Activated CD4-positive, alpha-beta T cell treated with anti-CD3 and anti-CD28 coated beads for 24 hours (primary cell): ENCODE measurements around the gene EIF4A3.
"Not testable (repeated sequence)": the region's sequence is repeated elsewhere in the genome, so short reads cannot be mapped to it uniquely, and the experiment has no call there.

Source experiments
- DNase-seq, 2 donors: peaks; one replicate each; pipeline ENCODE4 v3.0.0-alpha.2; 2020; ENCODE audit warnings: low read depth in 2 of 2

The EIF4A3 gene

DNA sequence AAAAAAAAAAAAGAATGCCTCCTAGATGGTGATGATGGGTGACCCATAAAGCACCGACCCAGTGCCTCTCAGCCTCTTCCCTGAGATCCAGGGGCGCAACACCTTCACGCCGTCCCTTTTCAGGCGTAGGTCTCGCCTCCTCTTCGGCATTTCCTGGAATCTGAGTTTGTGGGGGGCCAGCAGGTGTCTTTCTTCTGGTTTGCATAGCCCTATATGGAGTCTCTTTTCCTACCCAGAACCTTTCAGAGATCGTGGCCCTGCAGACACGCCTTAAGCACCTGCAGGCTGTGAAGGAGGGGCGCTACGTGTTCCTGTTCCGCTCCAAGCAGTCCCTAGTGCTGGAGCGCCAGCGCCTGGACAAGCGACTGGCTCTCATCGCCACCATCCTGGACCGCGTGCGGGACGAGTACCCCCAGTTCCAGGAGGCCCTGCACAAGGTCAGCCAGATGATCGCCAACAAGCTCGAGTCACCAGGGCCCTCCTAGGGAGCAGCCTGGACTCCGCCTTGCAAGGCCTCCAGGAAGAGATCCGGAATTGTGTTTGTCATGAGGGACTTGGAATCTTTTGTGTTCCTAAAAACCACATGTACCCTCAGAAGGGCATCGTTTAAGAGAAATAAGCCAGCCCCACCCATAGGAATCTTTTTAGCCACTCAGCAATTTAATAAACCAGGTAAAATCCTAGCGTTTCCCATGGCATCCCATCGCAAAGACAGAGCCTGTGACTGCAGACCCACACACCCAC lies 47.5 kb downstream of the EIF4A3 start:
- DNase-seq: no peak

- DNase-seq: no peak
These were observed 48.9 kb downstream of the EIF4A3 start for GRCh38 chr17:80097844-80098691.

DNA sequence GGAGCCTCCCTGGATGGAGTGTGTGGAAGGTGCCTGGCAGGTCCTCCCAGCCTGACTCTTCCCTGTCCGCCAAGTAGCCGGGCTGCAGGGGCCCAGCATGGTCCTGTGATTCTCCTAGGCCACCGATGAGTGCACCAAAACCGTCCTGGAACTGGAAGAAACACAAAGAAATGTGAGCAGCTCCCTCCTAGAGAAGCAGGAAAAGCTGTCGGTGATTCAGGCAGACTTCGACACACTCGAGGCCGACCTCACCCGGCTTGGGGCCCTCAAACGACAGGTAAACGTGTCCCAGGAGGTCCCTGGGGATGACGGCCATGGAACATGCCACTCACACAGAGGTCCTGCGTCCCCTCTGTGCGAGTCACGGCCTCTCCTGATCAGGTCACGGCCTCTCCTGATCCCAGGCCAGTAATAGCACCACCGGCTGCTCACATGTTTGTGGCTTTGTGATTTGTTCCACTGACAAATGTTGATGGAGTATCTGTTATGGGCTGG lies 49.8 kb downstream of the EIF4A3 start:
- no peak for DNase-seq

GRCh38 chr17:80096561-80097021 lies 50.3 kb downstream of the EIF4A3 start:
- no peak for DNase-seq

DNA sequence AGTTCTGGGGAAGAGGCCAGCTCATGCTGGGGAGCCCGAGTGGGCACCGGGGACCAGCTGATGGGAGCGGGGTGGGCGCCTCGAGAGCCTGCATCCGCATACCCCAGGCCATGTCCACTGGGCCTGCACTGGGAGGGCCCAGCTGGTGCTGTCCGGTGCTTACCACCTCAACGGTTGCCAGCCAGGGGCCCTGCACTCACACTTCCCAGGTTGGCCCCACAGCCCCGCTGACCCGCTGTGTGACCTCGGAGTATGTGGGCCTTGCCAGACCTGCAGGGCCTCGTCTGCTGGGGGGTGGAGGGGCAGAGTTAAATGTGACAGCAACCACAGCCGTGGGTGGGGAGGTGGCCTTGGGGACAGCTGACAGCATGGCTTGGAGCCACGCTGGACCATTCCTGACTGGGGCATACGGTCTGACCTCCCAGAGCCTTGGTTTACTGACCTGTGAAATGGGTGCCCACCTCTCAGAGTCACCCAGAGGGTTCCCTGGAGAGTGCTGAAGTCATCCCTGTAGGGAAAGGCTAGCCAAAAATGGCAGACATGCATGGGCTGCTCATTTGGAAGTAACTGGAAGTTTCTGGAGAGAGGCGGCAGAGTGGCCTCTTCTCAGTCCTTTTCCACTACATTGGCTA lies 51.0 kb downstream of the EIF4A3 start:
- DNase-seq: no peak

DNA sequence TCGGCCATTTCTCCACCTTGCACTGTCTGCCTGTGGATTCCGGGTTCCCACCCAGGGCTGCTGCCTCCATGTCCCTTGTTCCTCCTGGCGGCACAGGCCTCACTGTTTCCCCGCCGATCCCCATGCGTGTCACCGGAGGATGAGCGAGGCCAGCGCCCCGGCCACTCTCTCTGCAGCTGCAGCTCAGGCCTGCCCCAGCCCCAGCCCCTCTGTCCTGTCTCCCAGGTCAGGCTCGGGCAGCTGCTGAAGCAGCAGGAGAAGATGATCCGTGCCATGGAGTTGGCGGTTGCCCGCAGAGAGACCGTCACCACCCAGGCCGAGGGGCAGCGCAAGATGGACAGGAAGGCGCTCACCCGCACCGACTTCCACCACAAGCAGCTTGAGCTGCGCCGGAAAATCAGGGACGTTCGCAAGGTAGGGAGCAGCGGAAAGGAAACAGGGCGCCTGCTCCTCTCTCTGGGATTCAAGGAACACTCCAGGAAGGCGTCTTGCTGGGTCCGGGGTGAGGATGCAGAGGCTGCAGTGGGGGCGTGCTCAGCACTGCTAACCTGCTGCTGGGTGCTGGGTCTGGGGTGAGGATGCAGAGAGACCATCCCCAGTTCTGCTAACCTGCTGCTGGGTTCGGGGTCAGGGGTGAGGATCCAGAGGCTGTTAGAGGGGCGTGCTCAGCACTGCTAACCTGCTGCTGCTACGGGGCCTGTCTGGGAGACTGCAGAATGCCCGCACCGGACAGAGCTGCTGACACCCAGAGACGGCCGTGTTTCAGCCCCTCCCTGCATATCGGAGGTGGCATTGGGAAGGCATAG lies 51.7 kb downstream of the EIF4A3 start:
- no peak for DNase-seq

DNA sequence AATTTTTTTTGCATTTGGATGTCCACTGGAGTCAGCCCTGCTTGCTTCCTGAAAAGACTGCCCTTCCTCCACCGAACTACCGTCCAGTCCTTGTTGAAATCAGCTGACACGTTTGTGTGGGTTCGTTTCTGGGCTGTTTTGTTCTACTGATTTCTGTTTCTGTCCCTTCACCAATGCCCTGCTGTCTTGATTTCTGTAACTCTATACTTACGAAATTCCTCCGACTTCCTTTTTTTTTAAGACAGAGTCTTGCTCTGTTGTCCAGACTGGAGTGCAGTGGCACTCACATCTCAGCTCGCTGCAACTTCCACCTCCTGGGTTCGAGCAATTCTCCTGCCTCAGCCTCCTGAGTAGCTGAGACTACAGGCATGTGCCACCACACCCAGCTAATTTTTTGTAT lies 54.0 kb downstream of the EIF4A3 start:
- DNase-seq: no peak

GRCh38 chr17:80091376-80091775 lies 55.6 kb downstream of the EIF4A3 start:
- DNase-seq: no peak

- not testable (repeated sequence) for DNase-seq
These were observed 56.8 kb downstream of the EIF4A3 start for GRCh38 chr17:80090164-80090563.

- DNase-seq: no peak
These were observed 57.2 kb downstream of the EIF4A3 start for GRCh38 chr17:80089762-80090161.

DNA sequence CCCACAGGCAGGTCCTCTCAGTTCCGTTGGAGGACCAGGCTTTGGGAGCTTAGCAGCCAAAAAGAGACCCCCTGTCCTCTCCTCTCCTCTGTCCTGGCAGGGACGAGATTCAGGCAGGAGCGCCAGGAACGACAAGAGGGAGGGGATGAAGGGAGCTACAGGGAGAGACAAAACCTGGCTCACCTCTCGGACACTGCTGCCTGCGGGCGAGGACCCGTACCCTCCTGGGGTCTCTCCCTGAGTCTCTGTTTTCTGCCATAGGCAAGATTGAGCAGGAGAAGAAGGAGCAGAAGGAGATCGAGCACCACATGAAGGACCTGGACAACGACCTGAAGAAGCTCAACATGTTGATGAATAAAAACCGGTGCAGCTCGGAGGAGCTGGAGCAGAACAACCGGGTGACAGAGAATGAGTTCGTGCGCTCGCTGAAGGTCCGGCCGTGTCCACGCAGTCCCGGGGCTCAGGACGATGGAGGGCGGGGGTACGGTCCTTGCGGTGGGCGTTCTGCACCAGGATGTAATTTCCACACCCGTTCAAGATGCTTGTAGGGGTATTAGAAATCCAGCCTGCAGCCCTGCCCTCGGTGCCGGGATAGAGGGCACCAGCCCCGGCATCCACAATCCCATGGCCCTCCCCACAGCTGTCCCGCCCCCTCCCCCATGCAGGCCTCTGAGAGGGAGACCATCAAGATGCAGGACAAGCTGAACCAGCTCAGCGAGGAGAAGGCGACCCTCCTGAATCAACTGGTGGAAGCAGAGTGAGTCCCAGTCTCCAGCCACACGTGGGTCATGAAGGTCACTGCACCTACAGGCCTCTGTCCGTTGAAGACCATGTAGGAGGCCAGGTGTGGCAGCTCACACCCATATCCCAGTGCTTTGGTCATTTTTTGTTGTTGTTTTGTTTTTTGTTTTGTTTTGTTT lies 59.3 kb downstream of the EIF4A3 start:
- DNase-seq: no peak

DNA sequence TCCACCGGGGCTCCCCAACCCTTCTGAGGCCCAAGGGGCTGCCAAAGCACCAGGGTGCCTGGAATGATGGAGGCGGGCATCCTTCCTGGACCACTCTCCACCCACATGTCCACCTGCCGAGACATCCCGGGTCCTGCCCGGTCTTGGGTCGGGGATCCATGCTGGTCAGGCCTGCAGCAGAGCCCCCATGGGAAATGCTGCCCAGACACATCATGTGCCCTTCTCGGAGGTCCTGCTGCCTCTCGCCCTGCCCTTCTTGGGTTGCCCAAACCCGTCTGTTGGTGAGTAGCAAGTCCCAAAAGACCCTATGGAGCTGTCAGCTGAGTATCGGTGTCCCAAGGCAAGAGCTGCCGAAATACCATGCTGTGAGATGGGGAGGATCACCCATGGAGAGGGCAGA lies 60.3 kb downstream of the EIF4A3 start:
- DNase-seq: no peak

DNA sequence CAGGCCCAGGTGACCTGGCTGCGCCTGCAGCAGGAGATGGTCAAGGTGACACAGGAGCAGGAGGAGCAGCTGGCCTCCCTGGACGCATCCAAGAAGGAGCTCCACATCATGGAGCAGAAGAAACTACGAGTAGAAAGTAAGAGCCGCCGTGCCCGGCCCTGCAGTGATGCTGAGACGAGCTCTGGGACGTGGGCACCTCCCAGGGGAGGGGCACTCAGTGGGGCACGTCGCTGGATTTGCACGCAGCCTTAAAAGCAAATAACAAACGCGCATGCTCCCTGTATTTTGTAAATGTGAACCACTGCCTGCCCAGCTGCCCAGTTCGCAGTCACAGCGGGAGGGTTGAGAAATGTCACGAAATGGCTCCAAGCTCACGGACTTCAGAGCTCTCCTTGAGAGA lies 60.8 kb downstream of the EIF4A3 start:
- DNase-seq: no peak

GRCh38 chr17:80084773-80085172 lies 62.2 kb downstream of the EIF4A3 start:
- no peak for DNase-seq
